ENCODE data around the gene RACGAP1. TPM values are rescaled to one million over a fixed set of nuclear protein-coding genes. Genes with fewer than 3 reads are reported as not detected.

The RACGAP1 gene
- polyA plus RNA-seq, 1 of the 3 experiments (the other 2 are of a cell fraction) = 21.5 TPM

- 73% methylated on average over 6 of the region's 6 CpGs for WGBS (ENCODE audit: low lambda C conversion rate)
- H3K9ac ChIP-seq = no peak overlapping the region
- DNase-seq = no peak
- no peak overlapping the region for H3K4me2 ChIP-seq
- CTCF ChIA-PET = interaction anchor here (1.2 to 20.3 kb wide), 9 partner anchors 10 to 108 kb away, joined by 3 to 1401 read pairs (median 32); partner anchors contain the start of gene ASIC1
- no peaks in the 10 kb centered on the region for H3K36me3 ChIP-seq (replicated peaks in 1 of 2; ENCODE audit: control insufficient read depth in 1 of 2, insufficient read depth in 2 of 2, low read length in 1 of 2)
- H3K79me2 ChIP-seq (ENCODE audit: insufficient read depth) = no peaks in the 10 kb centered on the region
- H3K9me3 ChIP-seq = no peaks in the 10 kb centered on the region
- H3K4me1 ChIP-seq (ENCODE audit: control insufficient read depth in 1 of 2, insufficient read depth in 2 of 2, low read depth in 1 of 2, low read length in 1 of 2) = peaks cover 0 to 8% of the 10 kb centered on the region in 2 experiments; a peak in 3 of 4 replicates
- no peak overlapping the region for H2AFZ ChIP-seq (ENCODE audit: low read depth)
- H3K27ac ChIP-seq (ENCODE audit: low read depth in 2 of 2, low read length in 1 of 2) = no peak overlapping the region
- POLR2A ChIA-PET = no interaction called here
- no peak for TF ChIP-seq RXRA (IDR thresholded peaks at IDR 0.05; ENCODE audit: borderline replicate concordance, low read depth)
- TF ChIP-seq GATA2 (CRISPR knock-in tag; IDR thresholded peaks at IDR 0.05) = no peak
- TF ChIP-seq EP300 (IDR thresholded peaks at IDR 0.05; ENCODE audit: borderline replicate concordance in 1 of 2, low read depth in 1 of 2, low read length in 1 of 2) = no peak
- TF ChIP-seq EZH2phosphoT487 (IDR thresholded peaks at IDR 0.05; ENCODE audit: borderline replicate concordance, low read depth) = no peak
- TF ChIP-seq POLR2AphosphoS5 (IDR thresholded peaks at IDR 0.05; ENCODE audit: low read depth, low read length) = no peak
- TF ChIP-seq IRF3 (IDR thresholded peaks at IDR 0.05; ENCODE audit: low read depth, low read length) = no peak
- TF ChIP-seq MEF2A (IDR thresholded peaks at IDR 0.05; ENCODE audit: borderline replicate concordance, low read depth) = no peak
- no peak for TF ChIP-seq ELF1 (IDR thresholded peaks at IDR 0.05)
- TF ChIP-seq, protein P1, sequence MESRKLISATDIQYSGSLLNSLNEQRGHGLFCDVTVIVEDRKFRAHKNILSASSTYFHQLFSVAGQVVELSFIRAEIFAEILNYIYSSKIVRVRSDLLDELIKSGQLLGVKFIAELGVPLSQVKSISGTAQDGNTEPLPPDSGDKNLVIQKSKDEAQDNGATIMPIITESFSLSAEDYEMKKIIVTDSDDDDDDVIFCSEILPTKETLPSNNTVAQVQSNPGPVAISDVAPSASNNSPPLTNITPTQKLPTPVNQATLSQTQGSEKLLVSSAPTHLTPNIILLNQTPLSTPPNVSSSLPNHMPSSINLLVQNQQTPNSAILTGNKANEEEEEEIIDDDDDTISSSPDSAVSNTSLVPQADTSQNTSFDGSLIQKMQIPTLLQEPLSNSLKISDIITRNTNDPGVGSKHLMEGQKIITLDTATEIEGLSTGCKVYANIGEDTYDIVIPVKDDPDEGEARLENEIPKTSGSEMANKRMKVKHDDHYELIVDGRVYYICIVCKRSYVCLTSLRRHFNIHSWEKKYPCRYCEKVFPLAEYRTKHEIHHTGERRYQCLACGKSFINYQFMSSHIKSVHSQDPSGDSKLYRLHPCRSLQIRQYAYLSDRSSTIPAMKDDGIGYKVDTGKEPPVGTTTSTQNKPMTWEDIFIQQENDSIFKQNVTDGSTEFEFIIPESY (IDR thresholded peaks at IDR 0.05; ENCODE audit: borderline replicate concordance, low read depth) = no peak
- TF ChIP-seq RAD21 (IDR thresholded peaks at IDR 0.05; ENCODE audit: low read length) = no peak
- no peak for TF ChIP-seq TAF1 (IDR thresholded peaks at IDR 0.05; ENCODE audit: borderline replicate concordance, low read depth, low read length)
- no peak for TF ChIP-seq TEAD4 (IDR thresholded peaks at IDR 0.05; ENCODE audit: borderline replicate concordance, insufficient read depth)
- no peak for TF ChIP-seq SIN3A (IDR thresholded peaks at IDR 0.05; ENCODE audit: borderline replicate concordance, low read depth, low read length)
- TF ChIP-seq USF1 (IDR thresholded peaks at IDR 0.05; ENCODE audit: borderline replicate concordance, low read depth) = no peak
- no peaks in the 10 kb centered on the region for H4K20me1 ChIP-seq (ENCODE audit: insufficient read depth)
- H3K27me3 ChIP-seq (ENCODE audit: insufficient read depth) = no peaks in the 10 kb centered on the region
- no peaks in the 10 kb centered on the region for H3K9me2 ChIP-seq
- H3F3A ChIP-seq (replicated peaks; ENCODE audit: insufficient read depth) = no peaks in the 10 kb centered on the region
- H3K4me3 ChIP-seq (ENCODE audit: low read depth in 2 of 2, low read length in 1 of 2) = no peak overlapping the region
These were observed 68.4 kb downstream of the RACGAP1 start for GRCh38 chr12:49956663-49957569.
